Thyroid gland (tissue), 4 donors: ENCODE data around the gene CLDN18.

Experiments used
- POLR2A ChIP-seq, 2 donors: fragments of 450-650 bp; IDR thresholded peaks; one replicate each; pipeline ENCODE4 v1.6.1; 2017; ENCODE audit warnings: antibody characterized with exemption in 2 of 2, mild to moderate bottlenecking in 2 of 2, moderate library complexity in 1 of 2
- TF ChIP-seq, protein P1 (sequence below), 6 experiments: fragments of 200-600 bp in 3 of 6; fragments of 450-650 bp in 3 of 6; sonication (generic) in 3 of 6; IDR thresholded peaks; one replicate each; pipeline ENCODE4 v1.5.1; 2016 to 2019; ENCODE audit warnings: antibody characterized with exemption in 6 of 6, mild to moderate bottlenecking in 2 of 6, inconsistent platforms in 1 of 6, moderate library complexity in 1 of 6

- TF ChIP-seq POLR2A (IDR thresholded peaks at IDR 0.05): no peak
- TF ChIP-seq, protein P1, sequence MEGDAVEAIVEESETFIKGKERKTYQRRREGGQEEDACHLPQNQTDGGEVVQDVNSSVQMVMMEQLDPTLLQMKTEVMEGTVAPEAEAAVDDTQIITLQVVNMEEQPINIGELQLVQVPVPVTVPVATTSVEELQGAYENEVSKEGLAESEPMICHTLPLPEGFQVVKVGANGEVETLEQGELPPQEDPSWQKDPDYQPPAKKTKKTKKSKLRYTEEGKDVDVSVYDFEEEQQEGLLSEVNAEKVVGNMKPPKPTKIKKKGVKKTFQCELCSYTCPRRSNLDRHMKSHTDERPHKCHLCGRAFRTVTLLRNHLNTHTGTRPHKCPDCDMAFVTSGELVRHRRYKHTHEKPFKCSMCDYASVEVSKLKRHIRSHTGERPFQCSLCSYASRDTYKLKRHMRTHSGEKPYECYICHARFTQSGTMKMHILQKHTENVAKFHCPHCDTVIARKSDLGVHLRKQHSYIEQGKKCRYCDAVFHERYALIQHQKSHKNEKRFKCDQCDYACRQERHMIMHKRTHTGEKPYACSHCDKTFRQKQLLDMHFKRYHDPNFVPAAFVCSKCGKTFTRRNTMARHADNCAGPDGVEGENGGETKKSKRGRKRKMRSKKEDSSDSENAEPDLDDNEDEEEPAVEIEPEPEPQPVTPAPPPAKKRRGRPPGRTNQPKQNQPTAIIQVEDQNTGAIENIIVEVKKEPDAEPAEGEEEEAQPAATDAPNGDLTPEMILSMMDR (IDR thresholded peaks at IDR 0.05): no peak
These were observed 11.6 kb upstream of the CLDN18 start for GRCh38 chr3:137998121-137999042.
